SU-DHL-6 (cell line): ENCODE results near the gene SDK1.

Experiments used
- H2AFZ ChIP-seq: fragments of 200-600 bp; sonication (generic); 2 replicates; pipeline ENCODE4 v1.6.1; 2014; ENCODE audit warnings: low read depth, mild to moderate bottlenecking, moderate library complexity, mixed read lengths, antibody characterized with exemption, low read length; ENCODE audit not compliant: severe bottlenecking
- H3F3A ChIP-seq: fragments of 200-600 bp; shearing (Covaris generic); 2 replicates; pipeline ENCODE4 v1.6.0; 2016; ENCODE audit warnings: antibody characterized with exemption, mild to moderate bottlenecking; ENCODE audit not compliant: insufficient read depth
- H3K27ac ChIP-seq: fragments of 200-600 bp; sonication (generic); 2 replicates; pipeline ENCODE4 v1.5.1; 2016; ENCODE audit warnings: low read depth, mild to moderate bottlenecking, low read length, moderate library complexity, mixed read lengths
- H3K27me3 ChIP-seq: fragments of 200-600 bp; sonication (generic), shearing (Covaris generic); 2 replicates; pipeline ENCODE4 v1.6.0; 2014; ENCODE audit warnings: mild to moderate bottlenecking, low read length
- H3K36me3 ChIP-seq: fragments of 200-600 bp; sonication (generic); 2 replicates; pipeline ENCODE4 v1.6.1; 2014; ENCODE audit warnings: mild to moderate bottlenecking, low read length, mixed read lengths
- H3K4me2 ChIP-seq: fragments of 300-600, 200-600 bp; shearing (Covaris generic), sonication (generic); 2 replicates; pipeline ENCODE4 v1.6.0; 2014; ENCODE audit warnings: low read length, low read depth, mild to moderate bottlenecking; ENCODE audit not compliant: poor library complexity, severe bottlenecking
- H3K4me3 ChIP-seq: fragments of 200-600 bp; sonication (generic); 2 replicates; pipeline ENCODE4 v1.5.1; 2014; ENCODE audit warnings: antibody characterized with exemption, low read length, mild to moderate bottlenecking, mixed read lengths; ENCODE audit not compliant: insufficient read depth, poor library complexity, severe bottlenecking
- H3K79me2 ChIP-seq: fragments of 200-600 bp; sonication (generic); 2 replicates; pipeline ENCODE4 v1.6.1; 2014; ENCODE audit warnings: mild to moderate bottlenecking, low read length, moderate library complexity; ENCODE audit not compliant: insufficient read depth
- H3K9ac ChIP-seq: fragments of 200-600 bp; sonication (generic); 2 replicates; pipeline ENCODE4 v1.7.0; 2014; ENCODE audit warnings: mild to moderate bottlenecking, low read length
- H3K9me2 ChIP-seq: fragments of 200-600 bp; sonication (generic); replicated peaks from 2 replicates; pipeline ENCODE4 v1.6.1; 2014; ENCODE audit warnings: low read length; ENCODE audit not compliant: insufficient read depth
- H3K9me3 ChIP-seq: fragments of 200-600 bp; sonication (generic); 2 replicates; pipeline ENCODE4 v1.6.1; 2014; ENCODE audit warnings: low read length, mixed read lengths; ENCODE audit not compliant: insufficient read depth
- H4K20me1 ChIP-seq: fragments of 200-600 bp; sonication (generic); 2 replicates; pipeline ENCODE4 v1.6.1; 2014; ENCODE audit warnings: low read depth, mild to moderate bottlenecking, antibody characterized with exemption, low read length, moderate library complexity, mixed read lengths
- EZH2phosphoT487 ChIP-seq: fragments of 200-600 bp; sonication (generic), shearing (Covaris generic); conservative IDR thresholded peaks from 2 replicates; pipeline ENCODE4 v1.6.1; 2018; ENCODE audit warnings: mild to moderate bottlenecking, antibody characterized with exemption, low read length, moderate library complexity, mixed read lengths
- TF ChIP-seq, protein P1 (sequence below): fragments of 200-600 bp; sonication (generic); IDR thresholded peaks from one replicate; pipeline ENCODE4 v1.5.1; 2017; ENCODE audit warnings: antibody characterized with exemption, mild to moderate bottlenecking, low read length, moderate library complexity; ENCODE audit not compliant: insufficient read depth, poor library complexity, severe bottlenecking

Gene SDK1

DNA sequence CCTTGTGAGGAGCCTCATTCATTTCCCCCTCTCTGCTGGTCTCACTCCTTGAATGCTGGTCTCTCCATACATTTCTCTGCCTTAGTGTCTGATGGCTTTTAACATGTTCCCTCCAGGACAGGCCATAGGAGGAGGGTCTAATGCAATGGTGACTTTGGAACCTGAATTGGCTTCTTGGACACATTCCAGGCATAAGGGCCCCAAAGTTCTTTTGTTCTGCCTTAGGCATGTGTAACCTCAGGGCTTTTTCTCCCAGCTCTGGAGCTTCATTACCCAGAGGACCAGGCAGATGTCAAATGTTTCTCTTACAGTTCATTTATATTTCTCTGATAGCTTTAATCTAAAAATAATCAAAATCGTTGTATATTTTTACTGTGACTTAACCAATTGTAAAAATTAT lies 162.6 kb downstream of the SDK1 start:
- no peak overlapping the region for H3K27ac ChIP-seq
- H3K36me3 ChIP-seq: no peaks in the 10 kb centered on the region
- no peaks in the 10 kb centered on the region for H3K79me2 ChIP-seq
- H4K20me1 ChIP-seq: no peaks in the 10 kb centered on the region
- TF ChIP-seq, protein P1, sequence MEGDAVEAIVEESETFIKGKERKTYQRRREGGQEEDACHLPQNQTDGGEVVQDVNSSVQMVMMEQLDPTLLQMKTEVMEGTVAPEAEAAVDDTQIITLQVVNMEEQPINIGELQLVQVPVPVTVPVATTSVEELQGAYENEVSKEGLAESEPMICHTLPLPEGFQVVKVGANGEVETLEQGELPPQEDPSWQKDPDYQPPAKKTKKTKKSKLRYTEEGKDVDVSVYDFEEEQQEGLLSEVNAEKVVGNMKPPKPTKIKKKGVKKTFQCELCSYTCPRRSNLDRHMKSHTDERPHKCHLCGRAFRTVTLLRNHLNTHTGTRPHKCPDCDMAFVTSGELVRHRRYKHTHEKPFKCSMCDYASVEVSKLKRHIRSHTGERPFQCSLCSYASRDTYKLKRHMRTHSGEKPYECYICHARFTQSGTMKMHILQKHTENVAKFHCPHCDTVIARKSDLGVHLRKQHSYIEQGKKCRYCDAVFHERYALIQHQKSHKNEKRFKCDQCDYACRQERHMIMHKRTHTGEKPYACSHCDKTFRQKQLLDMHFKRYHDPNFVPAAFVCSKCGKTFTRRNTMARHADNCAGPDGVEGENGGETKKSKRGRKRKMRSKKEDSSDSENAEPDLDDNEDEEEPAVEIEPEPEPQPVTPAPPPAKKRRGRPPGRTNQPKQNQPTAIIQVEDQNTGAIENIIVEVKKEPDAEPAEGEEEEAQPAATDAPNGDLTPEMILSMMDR: no peak
- TF ChIP-seq EZH2phosphoT487: no peak
- H3K9me3 ChIP-seq: no peaks in the 10 kb centered on the region
- H3K4me2 ChIP-seq: no peak overlapping the region
- no peaks in the 10 kb centered on the region for H3K9me2 ChIP-seq
- H3K4me3 ChIP-seq: no peak overlapping the region
- H3K27me3 ChIP-seq: no peaks in the 10 kb centered on the region; the same call in 1 of the 2 replicates
- no peaks in the 10 kb centered on the region for H3F3A ChIP-seq
- no peak overlapping the region for H2AFZ ChIP-seq
- H3K9ac ChIP-seq: no peak overlapping the region

DNA sequence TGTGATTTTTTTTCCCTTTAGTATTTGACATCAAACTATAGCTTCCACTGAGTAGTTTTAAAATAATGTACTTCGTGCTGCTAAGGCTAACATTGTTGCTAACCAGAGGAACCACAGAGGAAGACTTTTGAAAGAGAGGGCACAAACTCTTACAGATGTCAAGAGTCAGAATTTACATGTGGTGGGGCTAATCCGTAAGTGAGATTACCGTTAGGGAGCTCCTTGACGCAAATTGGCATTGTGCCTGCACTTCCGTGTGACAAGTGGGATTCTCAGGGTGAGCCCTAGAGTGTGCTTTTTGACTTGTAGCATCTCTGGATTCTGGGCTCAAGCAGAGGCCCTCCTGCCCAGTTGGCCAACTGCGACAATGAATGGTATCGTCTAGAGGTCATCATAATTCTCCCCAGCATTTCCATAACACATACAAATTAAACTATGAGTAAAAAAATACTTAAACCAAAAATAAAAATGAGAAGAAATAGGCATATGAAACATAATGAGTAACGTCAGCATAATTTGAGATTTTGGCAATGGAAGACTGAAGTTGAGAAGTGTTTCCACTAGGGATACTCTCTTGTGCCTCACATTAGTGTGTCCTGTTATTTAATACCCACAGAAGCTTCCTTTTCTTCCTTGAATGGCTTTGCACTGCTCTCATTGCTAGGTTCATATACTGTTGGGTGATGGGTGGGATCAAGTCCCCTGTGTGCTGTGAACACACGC lies 164.0 kb downstream of the SDK1 start:
- no peaks in the 10 kb centered on the region for H4K20me1 ChIP-seq

DNA sequence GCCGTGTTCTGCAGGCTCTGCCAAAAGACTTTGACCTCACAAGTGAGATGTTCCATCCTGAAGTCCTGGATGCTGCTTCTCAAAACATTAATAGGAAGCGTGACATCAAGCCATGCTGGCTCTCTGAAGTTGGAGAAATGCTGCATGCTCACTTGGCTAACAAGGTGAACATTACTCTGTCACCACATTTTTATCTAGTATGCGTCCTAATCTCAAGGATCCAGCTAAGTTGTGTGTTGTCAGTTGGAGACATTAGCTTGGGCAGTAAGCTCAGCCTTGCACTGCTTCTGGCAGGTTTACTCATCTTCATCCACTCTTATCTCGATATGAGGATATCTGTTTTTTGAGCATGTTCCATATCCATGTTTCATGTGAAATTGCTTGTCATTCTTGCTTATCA lies 165.2 kb downstream of the SDK1 start:
- no peaks in the 10 kb centered on the region for H3K9me2 ChIP-seq
- no peaks in the 10 kb centered on the region for H4K20me1 ChIP-seq
- H3K9me3 ChIP-seq: no peaks in the 10 kb centered on the region
- no peak overlapping the region for H3K27ac ChIP-seq
- no peak overlapping the region for H3K4me2 ChIP-seq
- H3K36me3 ChIP-seq: no peaks in the 10 kb centered on the region
- H3K4me3 ChIP-seq: no peak overlapping the region
- H3F3A ChIP-seq: no peaks in the 10 kb centered on the region
- H3K9ac ChIP-seq: no peak overlapping the region
- no peak overlapping the region for H2AFZ ChIP-seq
- no peaks in the 10 kb centered on the region for H3K27me3 ChIP-seq
- TF ChIP-seq, protein P1: no peak
- no peak for TF ChIP-seq EZH2phosphoT487
- no peaks in the 10 kb centered on the region for H3K79me2 ChIP-seq

More for the DNA sequence above, 164.0 kb downstream of the SDK1 start:
- H3K9me2 ChIP-seq: no peaks in the 10 kb centered on the region
- H3K9ac ChIP-seq: no peak overlapping the region
- H3K9me3 ChIP-seq: no peaks in the 10 kb centered on the region
- H2AFZ ChIP-seq: no peak overlapping the region
- no peak overlapping the region for H3K27ac ChIP-seq
- H3K27me3 ChIP-seq: no peaks in the 10 kb centered on the region
- no peaks in the 10 kb centered on the region for H3F3A ChIP-seq
- no peaks in the 10 kb centered on the region for H3K36me3 ChIP-seq
- H3K4me3 ChIP-seq: no peak overlapping the region
- H3K4me2 ChIP-seq: no peak overlapping the region
- no peak for TF ChIP-seq EZH2phosphoT487
- TF ChIP-seq, protein P1: no peak
- H3K79me2 ChIP-seq: no peaks in the 10 kb centered on the region
